DOHH2 (cell line): ENCODE results near the gene MEGF10.

Experiments used
- H3F3A ChIP-seq: fragments of 200-600 bp; sonication (generic), shearing (Covaris generic); 2 replicates; pipeline ENCODE4 v1.6.0; 2016; ENCODE audit warnings: antibody characterized with exemption, mild to moderate bottlenecking; ENCODE audit not compliant: control insufficient read depth, insufficient read depth
- H3K27ac ChIP-seq: fragments of 200-600 bp; sonication (generic); 2 replicates; pipeline ENCODE4 v1.5.1; 2014; ENCODE audit warnings: low read depth, mild to moderate bottlenecking, low read length, moderate library complexity
- H3K27me3 ChIP-seq: fragments of 200-600 bp; sonication (generic); 2 replicates; pipeline ENCODE4 v1.6.1; 2014; ENCODE audit warnings: mild to moderate bottlenecking, low read length, mixed read lengths; ENCODE audit not compliant: control insufficient read depth
- H3K36me3 ChIP-seq: fragments of 200-600 bp; sonication (generic); 2 replicates; pipeline ENCODE4 v1.6.1; 2014; ENCODE audit warnings: mild to moderate bottlenecking, low read length, moderate library complexity, mixed read lengths; ENCODE audit not compliant: control insufficient read depth
- H3K4me1 ChIP-seq: fragments of 200-600 bp; sonication (generic); 2 replicates; pipeline ENCODE4 v1.6.1; 2014; ENCODE audit warnings: mild to moderate bottlenecking, low read length, mixed read lengths; ENCODE audit not compliant: control insufficient read depth
- H3K4me2 ChIP-seq: fragments of 200-600 bp; sonication (generic); 2 replicates; pipeline ENCODE4 v1.6.0; 2014; ENCODE audit warnings: mild to moderate bottlenecking, low read length, moderate library complexity
- H3K4me3 ChIP-seq: fragments of 200-600 bp; sonication (generic); 2 replicates; pipeline ENCODE4 v1.5.1; 2014; ENCODE audit warnings: mild to moderate bottlenecking, low read length, mixed read lengths
- H3K79me2 ChIP-seq: fragments of 200-600 bp; sonication (generic); 2 replicates; pipeline ENCODE4 v1.6.1; 2014; ENCODE audit warnings: mild to moderate bottlenecking, low read length, mixed read lengths; ENCODE audit not compliant: control insufficient read depth
- H3K9me2 ChIP-seq: fragments of 200-600 bp; sonication (generic); replicated peaks from 2 replicates; pipeline ENCODE4 v1.6.1; 2014; ENCODE audit warnings: mild to moderate bottlenecking, low read length, mixed read lengths; ENCODE audit not compliant: control insufficient read depth
- H3K9me3 ChIP-seq: fragments of 200-600 bp; sonication (generic); 2 replicates; pipeline ENCODE4 v1.6.1; 2014; ENCODE audit warnings: antibody characterized with exemption, low read length, mixed read lengths; ENCODE audit not compliant: control insufficient read depth, insufficient read depth
- H4K20me1 ChIP-seq: fragments of 200-600 bp; sonication (generic); 2 replicates; pipeline ENCODE4 v1.6.0; 2014; ENCODE audit warnings: low read depth, mild to moderate bottlenecking, antibody characterized with exemption, low read length, moderate library complexity; ENCODE audit not compliant: control insufficient read depth, insufficient read depth
- EZH2phosphoT487 ChIP-seq: fragments of 200-600 bp; sonication (generic); IDR thresholded peaks from 2 replicates; pipeline ENCODE4 v1.6.1; 2017; ENCODE audit warnings: borderline replicate concordance, mild to moderate bottlenecking, antibody characterized with exemption, low read length, moderate library complexity, mixed read lengths
- TF ChIP-seq, protein P1 (sequence below): fragments of 200-600 bp; sonication (generic); IDR thresholded peaks from one replicate; pipeline ENCODE4 v1.5.1; 2014; ENCODE audit warnings: antibody characterized with exemption, mild to moderate bottlenecking, low read depth, low read length; ENCODE audit not compliant: poor library complexity, severe bottlenecking

Gene MEGF10

DNA sequence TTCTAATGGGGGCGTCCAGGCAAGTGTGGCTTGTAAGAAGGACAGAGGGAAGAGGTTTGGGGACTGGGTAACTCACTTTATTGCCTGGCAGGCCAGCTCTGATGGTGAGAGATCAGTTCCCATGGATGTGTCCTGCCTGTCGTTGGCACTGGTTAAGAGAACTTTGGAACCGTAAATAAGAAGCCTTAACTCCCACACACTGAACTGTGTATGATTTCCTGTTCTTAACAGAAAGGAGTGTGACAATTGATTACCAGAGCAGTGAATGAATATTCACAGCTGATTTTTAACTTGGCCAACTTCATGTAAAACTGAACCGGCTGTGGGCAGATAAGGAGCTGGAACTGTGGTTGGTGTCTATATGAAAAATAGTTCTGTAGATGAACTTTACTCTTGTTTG is 63.2 kb downstream of the MEGF10 start:
- Histone ChIP-seq H3K4me3 (no peak overlapping the region), H3K9me3 (no peaks in the 10 kb centered on the region; the same call in 1 of the 2 replicates), H3F3A (no peaks in the 10 kb centered on the region), H3K4me2 (no peak overlapping the region), H3K27ac (no peak overlapping the region), H3K27me3 (peaks cover 7% of the 10 kb centered on the region; the same call in 1 of the 2 replicates), H3K9me2 (no peaks in the 10 kb centered on the region), H4K20me1 (no peaks in the 10 kb centered on the region), H3K4me1 (no peaks in the 10 kb centered on the region), H3K79me2 (no peaks in the 10 kb centered on the region), H3K36me3 (no peaks in the 10 kb centered on the region)
- no peak for TF ChIP-seq EZH2phosphoT487
- TF ChIP-seq, protein P1, sequence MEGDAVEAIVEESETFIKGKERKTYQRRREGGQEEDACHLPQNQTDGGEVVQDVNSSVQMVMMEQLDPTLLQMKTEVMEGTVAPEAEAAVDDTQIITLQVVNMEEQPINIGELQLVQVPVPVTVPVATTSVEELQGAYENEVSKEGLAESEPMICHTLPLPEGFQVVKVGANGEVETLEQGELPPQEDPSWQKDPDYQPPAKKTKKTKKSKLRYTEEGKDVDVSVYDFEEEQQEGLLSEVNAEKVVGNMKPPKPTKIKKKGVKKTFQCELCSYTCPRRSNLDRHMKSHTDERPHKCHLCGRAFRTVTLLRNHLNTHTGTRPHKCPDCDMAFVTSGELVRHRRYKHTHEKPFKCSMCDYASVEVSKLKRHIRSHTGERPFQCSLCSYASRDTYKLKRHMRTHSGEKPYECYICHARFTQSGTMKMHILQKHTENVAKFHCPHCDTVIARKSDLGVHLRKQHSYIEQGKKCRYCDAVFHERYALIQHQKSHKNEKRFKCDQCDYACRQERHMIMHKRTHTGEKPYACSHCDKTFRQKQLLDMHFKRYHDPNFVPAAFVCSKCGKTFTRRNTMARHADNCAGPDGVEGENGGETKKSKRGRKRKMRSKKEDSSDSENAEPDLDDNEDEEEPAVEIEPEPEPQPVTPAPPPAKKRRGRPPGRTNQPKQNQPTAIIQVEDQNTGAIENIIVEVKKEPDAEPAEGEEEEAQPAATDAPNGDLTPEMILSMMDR, result no peak

DNA sequence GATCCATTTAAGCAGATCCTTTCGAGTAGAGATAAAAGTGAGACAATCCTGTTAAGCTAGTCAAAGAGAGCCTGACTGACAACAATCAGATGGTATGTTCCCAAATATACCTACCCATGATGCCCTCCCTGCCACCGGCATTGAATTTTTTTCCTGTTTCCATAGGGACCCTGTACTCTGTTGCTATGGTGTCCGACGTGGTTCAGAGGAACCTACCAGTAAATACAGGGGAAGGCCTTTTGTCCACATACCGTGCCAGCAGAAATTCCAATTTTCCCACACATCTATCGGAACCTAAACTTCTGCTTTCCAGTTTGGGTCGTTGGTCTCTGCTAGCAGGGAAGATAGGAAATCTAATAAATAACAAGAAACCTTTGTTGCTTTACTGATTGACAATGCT is 64.7 kb downstream of the MEGF10 start:
- Histone ChIP-seq H3K4me2 (no peak overlapping the region), H3K9me2 (no peaks in the 10 kb centered on the region), H3F3A (no peaks in the 10 kb centered on the region), H3K4me3 (no peak overlapping the region), H3K4me1 (no peaks in the 10 kb centered on the region), H3K27me3 (peaks cover 10% of the 10 kb centered on the region), H3K9me3 (no peaks in the 10 kb centered on the region; the same call in 1 of the 2 replicates), H4K20me1 (no peaks in the 10 kb centered on the region), H3K27ac (no peak overlapping the region), H3K36me3 (no peaks in the 10 kb centered on the region), H3K79me2 (no peaks in the 10 kb centered on the region)
- TF ChIP-seq, protein P1, result no peak
- TF ChIP-seq EZH2phosphoT487, result no peak

DNA sequence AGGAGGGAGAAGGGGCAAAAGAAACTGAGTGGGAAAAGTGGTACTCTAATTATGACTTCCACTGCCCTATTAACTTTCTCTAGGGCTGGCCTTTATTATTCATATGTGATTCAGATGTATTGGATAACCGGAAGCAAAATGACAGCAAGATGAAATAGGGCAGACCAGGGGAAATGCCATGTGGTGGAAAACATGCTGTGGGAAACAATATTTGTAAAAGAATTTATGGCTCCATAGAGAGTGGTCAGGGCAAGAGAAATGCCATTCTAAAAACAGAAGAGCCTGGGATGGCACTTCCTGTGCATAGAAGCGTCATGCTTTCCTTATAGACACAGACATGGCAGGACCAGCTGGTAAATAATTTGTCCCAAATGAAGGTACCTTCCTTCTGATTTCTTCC is 67.7 kb downstream of the MEGF10 start:
- H3F3A ChIP-seq, result no peaks in the 10 kb centered on the region
- H3K27ac ChIP-seq, result no peak overlapping the region
- no peaks in the 10 kb centered on the region for H4K20me1 ChIP-seq
- peaks cover 10% of the 10 kb centered on the region for H3K27me3 ChIP-seq
- H3K4me2 ChIP-seq, result no peak overlapping the region
- H3K4me3 ChIP-seq, result no peak overlapping the region
- TF ChIP-seq, protein P1, result no peak
- no peak for TF ChIP-seq EZH2phosphoT487
- no peaks in the 10 kb centered on the region for H3K4me1 ChIP-seq
- H3K79me2 ChIP-seq, result no peaks in the 10 kb centered on the region
- H3K36me3 ChIP-seq, result no peaks in the 10 kb centered on the region
- H3K9me3 ChIP-seq, result no peaks in the 10 kb centered on the region; the same call in 1 of the 2 replicates
- no peaks in the 10 kb centered on the region for H3K9me2 ChIP-seq

DNA sequence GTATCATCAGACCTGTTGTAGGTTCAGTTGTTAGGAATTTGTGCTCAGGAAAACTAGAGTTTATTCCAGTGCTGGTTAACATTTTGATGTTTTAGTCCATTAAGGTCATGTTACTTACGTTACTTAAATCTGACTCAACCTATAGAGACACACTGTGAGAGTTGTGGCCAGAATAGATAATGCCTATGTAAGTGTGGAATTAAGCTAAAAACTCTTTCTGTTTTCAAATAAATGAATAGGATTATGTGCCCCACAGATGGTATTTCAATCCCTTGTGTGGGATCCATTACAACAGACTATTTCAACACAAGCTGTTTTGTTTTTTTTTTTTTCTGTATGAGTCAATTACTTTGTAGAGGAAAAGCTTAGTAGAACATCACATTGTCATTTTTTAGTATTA is 68.1 kb downstream of the MEGF10 start:
- Histone ChIP-seq H3K9me3 (no peaks in the 10 kb centered on the region; the same call in 1 of the 2 replicates), H3K4me1 (no peaks in the 10 kb centered on the region), H3K79me2 (no peaks in the 10 kb centered on the region), H3K9me2 (no peaks in the 10 kb centered on the region), H3K4me2 (no peak overlapping the region), H3K4me3 (no peak overlapping the region), H3K27ac (no peak overlapping the region), H3K36me3 (no peaks in the 10 kb centered on the region), H3F3A (no peaks in the 10 kb centered on the region), H4K20me1 (no peaks in the 10 kb centered on the region), H3K27me3 (peaks cover 6% of the 10 kb centered on the region)
- TF ChIP-seq, protein P1, result no peak
- no peak for TF ChIP-seq EZH2phosphoT487
